H1 (cell line): Measurements from ENCODE around the gene MGAT5B. TPM values are rescaled to one million over a fixed set of nuclear protein-coding genes. Genes with fewer than 3 reads are reported as not detected.

Experiments used
- CTCF ChIA-PET: fragments of 300-600 bp; sonication (Branson Sonifier 250); formaldehyde crosslinking; loops from one replicate; lab custom pipeline; 2021; ENCODE audit not compliant: partially characterized antibody; lab: Charles Lee
- POLR2A ChIA-PET: fragments of 300-600 bp; sonication (Branson Sonifier 250); formaldehyde crosslinking; loops from one replicate; lab custom pipeline; 2021; ENCODE audit warnings: inconsistent platforms; ENCODE audit not compliant: partially characterized antibody; lab: Charles Lee
- DNase-seq, 2 experiments: peaks; one replicate each; pipeline versions ENCODE4 v3.0.0 to v3.0.0-alpha.2; 2010 to 2022; ENCODE audit warnings: low spot score in 2 of 2, low read depth in 1 of 2, mixed read lengths in 1 of 2
- FAIRE-seq: peaks from 2 replicates; lab custom pipeline; 2011; peaks lifted over from hg19 to GRCh38; lab: Jason Lieb, UNC
- H2AFZ ChIP-seq: 2 replicates; pipeline ENCODE4 v1.8.1; 2012; ENCODE audit warnings: low read length, inconsistent platforms
- H2AK5ac ChIP-seq: 2 replicates; pipeline ENCODE4 v1.6.1; 2013; ENCODE audit warnings: low read depth, low read length
- H2BK120ac ChIP-seq: replicated peaks from 2 replicates; pipeline ENCODE3; 2013; ENCODE audit warnings: low read depth, low read length, inconsistent platforms
- H2BK12ac ChIP-seq: 2 replicates; pipeline ENCODE4 v1.6.1; 2013; ENCODE audit warnings: low read depth, low read length
- H2BK15ac ChIP-seq: 2 replicates; pipeline ENCODE4 v1.6.1; 2013; ENCODE audit warnings: low read length
- H2BK20ac ChIP-seq: 2 replicates; pipeline ENCODE4 v1.6.1; 2013; ENCODE audit warnings: low read length
- H2BK5ac ChIP-seq: 2 replicates; pipeline ENCODE4 v1.6.1; 2013; ENCODE audit warnings: low read depth, low read length
- H3K14ac ChIP-seq: 2 replicates; pipeline ENCODE4 v1.6.1; 2013; ENCODE audit warnings: inconsistent platforms; ENCODE audit not compliant: insufficient read length
- H3K18ac ChIP-seq: 2 replicates; pipeline ENCODE4 v1.6.1; 2013; ENCODE audit warnings: low read length; ENCODE audit errors: extremely low read depth
- H3K23ac ChIP-seq: 2 replicates; pipeline ENCODE4 v1.6.1; 2013; ENCODE audit warnings: inconsistent platforms; ENCODE audit not compliant: insufficient read length
- H3K23me2 ChIP-seq: 2 replicates; pipeline ENCODE4 v1.6.1; 2013; ENCODE audit warnings: low read depth, low read length
- H3K27ac ChIP-seq: 2 replicates; pipeline ENCODE4 v1.6.1; 2011; ENCODE audit warnings: low read depth, low read length, inconsistent platforms
- H3K27me3 ChIP-seq, 4 experiments: replicated peaks in 1 of 4; 1 replicate in 1 of 4; 2 replicates in 3 of 4; pipeline versions ENCODE4 v1.6.1 to v1.8.1; 2011 to 2013; ENCODE audit warnings: low read length in 3 of 4, mild to moderate bottlenecking in 3 of 4, inconsistent platforms in 2 of 4, mixed read lengths in 2 of 4, moderate library complexity in 1 of 4; ENCODE audit not compliant: control insufficient read depth in 3 of 4, insufficient read depth in 3 of 4; ENCODE audit errors: extremely low read depth in 1 of 4
- H3K36me3 ChIP-seq, 4 experiments: 2 replicates each; pipeline versions ENCODE4 v1.6.1 to v1.8.1; 2011 to 2013; ENCODE audit warnings: mild to moderate bottlenecking in 4 of 4, low read length in 3 of 4, moderate library complexity in 2 of 4, control low read depth in 1 of 4, inconsistent platforms in 1 of 4; ENCODE audit not compliant: insufficient read depth in 4 of 4, control insufficient read depth in 2 of 4
- H3K4ac ChIP-seq: replicated peaks from 2 replicates; pipeline ENCODE3; 2013; ENCODE audit warnings: low read length, low read depth, mixed read lengths, inconsistent platforms; ENCODE audit not compliant: insufficient read length
- H3K4me1 ChIP-seq, 4 experiments: replicated peaks in 1 of 4; 1 replicate in 1 of 4; 2 replicates in 3 of 4; pipeline versions ENCODE4 v1.6.1 to v1.8.1; 2011 to 2013; ENCODE audit warnings: low read length in 3 of 4, inconsistent platforms in 2 of 4, mixed read lengths in 1 of 4; ENCODE audit not compliant: insufficient read depth in 4 of 4, control insufficient read depth in 3 of 4
- H3K4me2 ChIP-seq, 2 experiments: 2 replicates each; pipeline versions ENCODE4 v1.6.1 to v1.8.1; 2011 to 2013; ENCODE audit warnings: low read depth in 2 of 2, low read length in 2 of 2, control low read depth in 1 of 2, inconsistent platforms in 1 of 2, mild to moderate bottlenecking in 1 of 2; ENCODE audit not compliant: insufficient read depth in 1 of 2
- H3K4me3 ChIP-seq, 4 experiments: fragments of 200-600, 300-600 bp in 1 of 4; sonication (generic), shearing (Covaris generic), sonication (Bioruptor Twin) in 1 of 4; 2 replicates each; pipeline versions ENCODE4 v1.5.1 to v1.8.1; 2011 to 2016; ENCODE audit warnings: low read length in 4 of 4, low read depth in 3 of 4, control low read depth in 2 of 4, inconsistent platforms in 2 of 4, mild to moderate bottlenecking in 2 of 4, mixed read lengths in 1 of 4, moderate library complexity in 1 of 4; ENCODE audit not compliant: insufficient read depth in 2 of 4; ENCODE audit errors: extremely low read depth in 1 of 4
- H3K56ac ChIP-seq: replicated peaks from 2 replicates; pipeline ENCODE3; 2013; ENCODE audit warnings: low read depth, mild to moderate bottlenecking, mixed read lengths, low read length, inconsistent platforms; ENCODE audit not compliant: insufficient read length
- H3K79me1 ChIP-seq: 2 replicates; pipeline ENCODE4 v1.6.1; 2013; ENCODE audit warnings: low read depth, low read length, control low read depth
- H3K79me2 ChIP-seq, 2 experiments: 2 replicates each; pipeline versions ENCODE4 v1.6.1 to v1.8.1; 2012 to 2013; ENCODE audit warnings: low read length in 2 of 2, mild to moderate bottlenecking in 2 of 2, inconsistent platforms in 1 of 2; ENCODE audit not compliant: insufficient read depth in 2 of 2, control insufficient read depth in 1 of 2
- H3K9ac ChIP-seq, 4 experiments: replicated peaks in 1 of 4; 1 replicate in 1 of 4; 2 replicates in 3 of 4; pipeline versions ENCODE4 v1.6.1 to v1.8.1; 2011 to 2013; ENCODE audit warnings: low read depth in 3 of 4, low read length in 3 of 4, control low read depth in 2 of 4, mild to moderate bottlenecking in 2 of 4, moderate library complexity in 2 of 4, inconsistent platforms in 1 of 4; ENCODE audit errors: extremely low read depth in 1 of 4
- H3K9me3 ChIP-seq, 2 experiments: 2 replicates each; pipeline versions ENCODE4 v1.6.1 to v1.8.1; 2012 to 2013; ENCODE audit warnings: mild to moderate bottlenecking in 2 of 2, moderate library complexity in 2 of 2, control low read depth in 1 of 2, inconsistent platforms in 1 of 2, low read depth in 1 of 2, low read length in 1 of 2, mixed read lengths in 1 of 2; ENCODE audit not compliant: insufficient read depth in 2 of 2
- H4K20me1 ChIP-seq, 2 experiments: replicated peaks in 1 of 2; 2 replicates each; pipeline versions ENCODE3 to v1.8.1; 2011 to 2013; ENCODE audit warnings: inconsistent platforms in 2 of 2, low read length in 2 of 2, mild to moderate bottlenecking in 1 of 2; ENCODE audit not compliant: insufficient read depth in 2 of 2, control insufficient read depth in 1 of 2
- H4K5ac ChIP-seq: 2 replicates; pipeline ENCODE4 v1.6.1; 2013; ENCODE audit warnings: low read length, low read depth, mixed read lengths, inconsistent platforms; ENCODE audit not compliant: insufficient read length
- H4K8ac ChIP-seq: 2 replicates; pipeline ENCODE4 v1.8.0; 2013; ENCODE audit warnings: mild to moderate bottlenecking, moderate library complexity, low read length, inconsistent platforms; ENCODE audit not compliant: insufficient read depth; ENCODE audit errors: extremely low read depth
- H4K91ac ChIP-seq: replicated peaks from 2 replicates; pipeline ENCODE3; 2013; ENCODE audit warnings: low read length, mixed read lengths, inconsistent platforms; ENCODE audit not compliant: insufficient read length
- CBX8 ChIP-seq: fragments of 300-800, 300-1000 bp; sonication (generic); IDR thresholded peaks from 2 replicates; pipeline ENCODE4 v1.7.1; 2016; ENCODE audit warnings: low read depth, low read length, borderline replicate concordance
- CHD1 ChIP-seq: IDR thresholded peaks from 2 replicates; pipeline ENCODE4 v1.6.1; 2012; ENCODE audit warnings: low read depth, low read length, improper control_type of control experiment
- JUN ChIP-seq: IDR thresholded peaks from 2 replicates; pipeline ENCODE4 v1.6.1; 2011; ENCODE audit warnings: low read depth, mild to moderate bottlenecking, improper control_type of control experiment, low read length
- KDM1A ChIP-seq: fragments of 200-600, 300-600 bp; sonication (generic); IDR thresholded peaks from 2 replicates; pipeline ENCODE4 v1.7.1; 2016; ENCODE audit warnings: mild to moderate bottlenecking, low read length, borderline replicate concordance
- KDM4A ChIP-seq: IDR thresholded peaks from one replicate; pipeline ENCODE4 v1.7.1; 2012; ENCODE audit warnings: low read depth, mild to moderate bottlenecking, moderate library complexity, low read length, inconsistent platforms; ENCODE audit not compliant: severe bottlenecking
- POU5F1 ChIP-seq: IDR thresholded peaks from 2 replicates; pipeline ENCODE4 v1.6.1; 2011; ENCODE audit warnings: low read depth, mild to moderate bottlenecking, low read length, moderate library complexity
- RAD21 ChIP-seq, 2 experiments: IDR thresholded peaks in 1 of 2; conservative IDR thresholded peaks in 1 of 2; 2 replicates each; pipeline ENCODE4 v1.6.1; 2011; ENCODE audit warnings: low read depth in 2 of 2, low read length in 2 of 2, improper control_type of control experiment in 1 of 2, inconsistent platforms in 1 of 2, mild to moderate bottlenecking in 1 of 2, moderate library complexity in 1 of 2
- RBBP5 ChIP-seq: IDR thresholded peaks from 2 replicates; pipeline ENCODE4 v1.7.1; 2012; ENCODE audit warnings: low read depth, mild to moderate bottlenecking, inconsistent platforms, low read length, moderate library complexity, borderline replicate concordance
- RNF2 ChIP-seq: fragments of 200-900, 300-1000 bp; sonication (generic); IDR thresholded peaks from 2 replicates; pipeline ENCODE4 v1.7.1; 2016; ENCODE audit warnings: borderline replicate concordance, low read depth, mild to moderate bottlenecking, antibody characterized with exemption, low read length; ENCODE audit not compliant: poor library complexity, severe bottlenecking; ENCODE audit errors: missing control alignments
- SAP30 ChIP-seq: fragments of 300-600 bp; sonication (generic); IDR thresholded peaks from 2 replicates; pipeline ENCODE4 v1.7.1; 2012; ENCODE audit warnings: low read length, moderate library complexity, mild to moderate bottlenecking, inconsistent platforms; ENCODE audit not compliant: insufficient read depth, insufficient replicate concordance
- SIN3A ChIP-seq, 2 experiments: IDR thresholded peaks in 1 of 2; conservative IDR thresholded peaks in 1 of 2; 2 replicates each; pipeline ENCODE4 v1.6.1; 2011 to 2012; ENCODE audit warnings: low read length in 2 of 2, improper control_type of control experiment in 1 of 2, low read depth in 1 of 2, mild to moderate bottlenecking in 1 of 2
- WGBS, 2 experiments: shearing (Covaris generic) in 1 of 2; methylation state at CpG; one replicate each; pipeline versions ENCODE4 v1.1.6 to v1.1.7; 2013 to 2015; ENCODE audit warnings: low lambda C conversion rate in 2 of 2, mixed read lengths in 2 of 2, inconsistent platforms in 1 of 2, low coverage in 1 of 2, missing lambda C conversion rate in 1 of 2; ENCODE audit not compliant: insufficient replicate concordance in 2 of 2, insufficient coverage in 1 of 2, insufficient read length in 1 of 2; ENCODE audit errors: extremely low coverage in 1 of 2, missing lambda C conversion rate in 1 of 2; 5-methylcytosine and 5-hydroxymethylcytosine counted together
- polyA plus RNA-seq, 7 experiments: library from polyadenylated mRNA; depleted of rRNA in 3 of 7; stranded (reverse) in 5 of 7; unstranded in 2 of 7; fragments of >200 nt in 5 of 7; fragments of 200-250 nt in 2 of 7; gene quantifications; 1 replicate in 5 of 7; 2 replicates in 1 of 7; 4 replicates in 1 of 7; pipeline versions ENCODE4 v1.2.1 to v1.2.3, GENCODE V29; 2011 to 2013; ENCODE audit warnings: missing spikeins in 2 of 7, mixed read lengths in 2 of 7
- total RNA-seq: library from RNA; stranded (reverse); fragmentation: NEBNext Ultra II Directional; extraction: Animal tissue kit (Norgen Biotek cat#: 25700); gene quantifications from 2 replicates; pipeline ENCODE4 v1.2.1, GENCODE V29; 2021

The MGAT5B gene
- total and polyA plus RNA-seq, 2 of the 8 experiments (the other 6 are each of a cell fraction or from before 2014, with no cell fraction given): 7.9 to 8.2 TPM

DNA sequence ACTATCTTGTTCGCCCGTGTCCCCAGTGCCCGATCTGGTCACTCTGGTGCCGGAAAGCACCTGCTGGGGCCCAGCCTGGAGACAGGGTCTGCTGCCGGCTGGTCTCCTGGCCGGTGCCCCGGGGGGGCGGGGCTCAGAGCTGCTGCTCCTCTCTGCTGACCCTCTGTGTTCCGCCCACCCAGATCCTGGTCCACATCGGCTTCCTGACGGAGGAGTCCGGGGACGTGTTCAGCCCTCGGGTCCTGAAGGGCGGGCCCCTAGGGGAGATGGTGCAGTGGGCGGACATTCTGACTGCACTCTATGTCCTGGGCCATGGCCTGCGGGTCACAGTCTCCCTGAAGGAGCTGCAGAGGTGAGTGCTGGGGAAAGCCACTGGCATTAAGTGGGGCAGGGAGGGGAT, 37.6 kb downstream of the MGAT5B start:
- peaks cover 3 to 10% of the 10 kb centered on the region in 2 experiments for H4K20me1 ChIP-seq
- H3K79me2 ChIP-seq: no peaks in the 10 kb centered on the region
- H3K23me2 ChIP-seq: no peaks in the 10 kb centered on the region
- no peaks in the 10 kb centered on the region; a peak in 2 of 8 replicates for H3K36me3 ChIP-seq
- H2BK120ac ChIP-seq: no peak overlapping the region
- H3K18ac ChIP-seq: no peak overlapping the region
- H3K4me1 ChIP-seq: peaks cover 0 to 9% (median 3%) of the 10 kb centered on the region in 4 experiments; a peak in 4 of 7 replicates
- no peak overlapping the region for H3K4me3 ChIP-seq
- H2BK15ac ChIP-seq: no peak overlapping the region
- no peak overlapping the region for H3K56ac ChIP-seq
- H4K91ac ChIP-seq: no peak overlapping the region
- 83% methylated on average over 17 of the region's 17 CpGs; no CpG with 5 or more reads in 1 of the 2 experiments for WGBS, 2 experiments
- H2AFZ ChIP-seq: no peak overlapping the region
- H2BK20ac ChIP-seq: no peak overlapping the region
- no peak overlapping the region for H3K4me2 ChIP-seq
- POLR2A ChIA-PET: no interaction called here
- H2AK5ac ChIP-seq: no peak overlapping the region
- CTCF ChIA-PET: interaction anchor here (1.0 to 1.1 kb wide), 2 partner anchors 17 to 18 kb away, joined by 4 read pairs; no protein-coding TSS in a partner anchor
- no peak overlapping the region for H3K9ac ChIP-seq
- H4K8ac ChIP-seq: no peak overlapping the region
- H3K9me3 ChIP-seq: peaks cover 0 to 2% of the 10 kb centered on the region in 2 experiments; a peak in 1 of 4 replicates
- H3K4ac ChIP-seq: no peak overlapping the region
- H2BK12ac ChIP-seq: no peak overlapping the region
- no peak overlapping the region for H3K27ac ChIP-seq
- DNase-seq: no peak
- H3K14ac ChIP-seq: no peak overlapping the region
- FAIRE-seq: no peak
- H4K5ac ChIP-seq: no peak overlapping the region
- H2BK5ac ChIP-seq: no peak overlapping the region
- H3K23ac ChIP-seq: no peak overlapping the region
- no peaks in the 10 kb centered on the region for H3K79me1 ChIP-seq
- peaks cover 0 to under 1% (median 0%) of the 10 kb centered on the region in 4 experiments; a peak in 1 of 7 replicates for H3K27me3 ChIP-seq
- TF ChIP-seq JUN (no peak), RNF2 (no peak), SAP30 (no peak), RAD21 (IDR thresholded peaks at IDR 0.05 in 1 of 2, conservative IDR thresholded peaks at IDR 0.05 in 1 of 2; ENCODE audit: low read depth in 2 of 2, low read length in 2 of 2) (no peak), SIN3A (conservative IDR thresholded peaks at IDR 0.05 in 1 of 2, IDR thresholded peaks at IDR 0.05 in 1 of 2; ENCODE audit: low read depth in 1 of 2, low read length in 2 of 2) (no peak), CHD1 (no peak), CBX8 (no peak), RBBP5 (no peak), KDM4A (no peak), POU5F1 (no peak), KDM1A (no peak)
